Activated CD8-positive, alpha-beta T cell treated with anti-CD3 and anti-CD28 coated beads for 36 hours (primary cell): ENCODE measurements around the gene MALSU1. TPM values are rescaled to one million over a fixed set of nuclear protein-coding genes. Genes with fewer than 3 reads are reported as not detected.

Experiments used
- ATAC-seq: fragments of 200-7000 bp; cut with Tn5 transposase; one replicate; pipeline ENCODE4 v1.10.0; 2021; ENCODE audit warnings: mild to moderate bottlenecking, moderate library complexity
- CTCF ChIA-PET: fragments of 350-600 bp; sonication (Branson Sonifier 250); formaldehyde crosslinking; loops from one replicate; lab custom pipeline; 2021; ENCODE audit warnings: antibody characterized with exemption; lab: Charles Lee
- POLR2A ChIA-PET: fragments of 350-600 bp; sonication (Branson Sonifier 250); formaldehyde crosslinking; loops from one replicate; lab custom pipeline; 2021; ENCODE audit warnings: antibody characterized with exemption; lab: Charles Lee
- DNase-seq: peaks from one replicate; pipeline ENCODE4 v3.0.0-alpha.2; 2020
- H3K27ac Mint-ChIP-seq: one replicate; pipeline ENCODE4 v1.8.0; 2021; ENCODE audit warnings: mild to moderate bottlenecking, mixed read lengths
- H3K27me3 Mint-ChIP-seq: one replicate; pipeline ENCODE4 v1.8.0; 2021; ENCODE audit warnings: mixed read lengths
- H3K36me3 Mint-ChIP-seq: one replicate; pipeline ENCODE4 v1.8.0; 2021; ENCODE audit warnings: low read depth, mixed read lengths
- H3K4me1 Mint-ChIP-seq: one replicate; pipeline ENCODE4 v1.8.0; 2021; ENCODE audit warnings: low read depth, mixed read lengths
- H3K4me3 Mint-ChIP-seq: one replicate; pipeline ENCODE4 v1.8.0; 2021; ENCODE audit warnings: mild to moderate bottlenecking, moderate library complexity, mixed read lengths
- H3K9me3 Mint-ChIP-seq: one replicate; pipeline ENCODE4 v1.8.0; 2021; ENCODE audit warnings: mixed read lengths
- intact Hi-C: fragments of 100-400 bp; cut with micrococcal nuclease; formaldehyde crosslinking; loops from one replicate; pipeline ENCODE4 v1.10.0; 2022
- total RNA-seq, 2 experiments: library from RNA; stranded (reverse); gene quantifications; one replicate each; pipeline ENCODE4 v1.2.3, GENCODE V29; 2021
- TF ChIP-seq, protein P1 (sequence below): fragments of 200-600 bp; IDR thresholded peaks from one replicate; pipeline ENCODE4 v1.8.0; 2022; ENCODE audit warnings: antibody characterized with exemption, mild to moderate bottlenecking

Gene MALSU1
- total RNA-seq, 2 experiments from 2014 or later, result 99.1 to 101 TPM

DNA sequence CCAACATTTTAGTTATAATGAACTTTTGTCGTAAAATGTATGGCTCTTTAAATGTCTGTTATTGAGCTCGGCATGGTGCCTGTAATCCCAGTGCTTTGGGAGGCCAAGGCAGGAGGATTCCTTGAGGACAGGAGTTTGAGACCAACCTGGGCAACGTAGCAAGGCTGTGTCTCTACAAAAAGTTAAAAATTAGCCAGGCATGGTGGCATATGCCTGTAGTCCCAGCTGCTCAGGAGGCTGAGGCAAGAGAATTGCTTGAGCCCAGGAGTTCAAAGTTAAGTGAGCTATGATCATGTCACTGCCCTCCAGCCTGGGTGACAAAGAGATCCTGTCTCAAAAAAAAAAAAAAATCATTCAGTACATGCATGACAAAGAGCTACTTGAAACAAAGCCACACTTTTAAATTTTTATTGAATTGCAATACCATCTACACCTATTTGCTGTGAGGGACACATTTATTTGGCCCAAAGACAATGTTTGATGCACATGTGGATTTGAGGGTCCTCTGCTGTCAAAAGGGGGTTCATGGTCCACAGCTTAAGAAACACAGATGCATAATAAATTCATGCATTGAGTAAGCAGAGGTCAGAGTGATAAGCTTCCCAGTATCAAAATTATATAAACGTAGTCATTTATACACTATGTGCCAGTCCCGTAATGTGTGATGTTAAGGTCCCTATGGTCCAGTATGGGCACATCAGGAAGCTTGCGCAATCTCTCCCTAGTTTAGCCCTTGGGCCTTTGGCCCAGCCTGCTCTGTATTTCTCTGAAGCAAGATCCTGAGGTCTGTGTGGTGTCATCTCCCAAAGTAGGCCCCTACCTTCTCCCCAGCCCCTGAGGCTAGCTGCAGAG lies 4.4 kb upstream of the MALSU1 start:
- H3K27me3 Mint-ChIP-seq, result no peaks in the 10 kb centered on the region
- TF ChIP-seq, protein P1, sequence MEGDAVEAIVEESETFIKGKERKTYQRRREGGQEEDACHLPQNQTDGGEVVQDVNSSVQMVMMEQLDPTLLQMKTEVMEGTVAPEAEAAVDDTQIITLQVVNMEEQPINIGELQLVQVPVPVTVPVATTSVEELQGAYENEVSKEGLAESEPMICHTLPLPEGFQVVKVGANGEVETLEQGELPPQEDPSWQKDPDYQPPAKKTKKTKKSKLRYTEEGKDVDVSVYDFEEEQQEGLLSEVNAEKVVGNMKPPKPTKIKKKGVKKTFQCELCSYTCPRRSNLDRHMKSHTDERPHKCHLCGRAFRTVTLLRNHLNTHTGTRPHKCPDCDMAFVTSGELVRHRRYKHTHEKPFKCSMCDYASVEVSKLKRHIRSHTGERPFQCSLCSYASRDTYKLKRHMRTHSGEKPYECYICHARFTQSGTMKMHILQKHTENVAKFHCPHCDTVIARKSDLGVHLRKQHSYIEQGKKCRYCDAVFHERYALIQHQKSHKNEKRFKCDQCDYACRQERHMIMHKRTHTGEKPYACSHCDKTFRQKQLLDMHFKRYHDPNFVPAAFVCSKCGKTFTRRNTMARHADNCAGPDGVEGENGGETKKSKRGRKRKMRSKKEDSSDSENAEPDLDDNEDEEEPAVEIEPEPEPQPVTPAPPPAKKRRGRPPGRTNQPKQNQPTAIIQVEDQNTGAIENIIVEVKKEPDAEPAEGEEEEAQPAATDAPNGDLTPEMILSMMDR, result no peak
- H3K4me3 Mint-ChIP-seq, result no peak overlapping the region
- no peak for ATAC-seq
- CTCF ChIA-PET, result interaction anchor here (0.9 to 2.1 kb wide), 5 partner anchors 8 to 22 kb away, joined by 3 to 12 read pairs (median 4); no protein-coding TSS in a partner anchor
- no peaks in the 10 kb centered on the region for H3K9me3 Mint-ChIP-seq
- DNase-seq, result no peak
- H3K27ac Mint-ChIP-seq, result no peak overlapping the region
- peaks cover 9% of the 10 kb centered on the region for H3K4me1 Mint-ChIP-seq
- intact Hi-C loops, result no loop called here
- POLR2A ChIA-PET, result interaction anchor here (1.5 kb wide), 1 partner anchor 188 kb away, joined by 3 read pairs; no protein-coding TSS in a partner anchor
- H3K36me3 Mint-ChIP-seq, result peaks cover 1% of the 10 kb centered on the region

- peaks cover 3% of the 10 kb centered on the region for H3K36me3 Mint-ChIP-seq
- intact Hi-C loops, result no loop called here
- ChIA-PET CTCF (interaction anchor here (1.5 to 2.1 kb wide), 2 partner anchors 17 to 23 kb away, joined by 5 to 12 read pairs; no protein-coding TSS in a partner anchor), POLR2A (interaction anchor here (1.5 kb wide), 1 partner anchor 189 kb away, joined by 3 read pairs; no protein-coding TSS in a partner anchor)
- TF ChIP-seq, protein P1, result no peak
- H3K9me3 Mint-ChIP-seq, result no peaks in the 10 kb centered on the region
- no peak overlapping the region for H3K4me3 Mint-ChIP-seq
- no peak for DNase-seq
- no peak overlapping the region for H3K27ac Mint-ChIP-seq
- peaks cover 10% of the 10 kb centered on the region for H3K4me1 Mint-ChIP-seq
- no peak for ATAC-seq
- no peaks in the 10 kb centered on the region for H3K27me3 Mint-ChIP-seq
Measured at GRCh38 chr7:23295401-23295697, 3.8 kb upstream of the MALSU1 start.

GRCh38 chr7:23298141-23298881 lies 828 bp upstream of the MALSU1 start:
- DNase-seq, result no peak
- ChIA-PET CTCF (interaction anchor here (0.9 to 6.1 kb wide), 3 partner anchors 20 to 48 kb away, joined by 3 to 31 read pairs (median 8); no protein-coding TSS in a partner anchor), POLR2A (interaction anchor here (0.6 to 1.7 kb wide), 8 partner anchors 8 to 233 kb away, joined by 3 to 12 read pairs (median 4); no protein-coding TSS in a partner anchor)
- H3K4me3 Mint-ChIP-seq, result peak overlapping the region; percentile 97
- no peak for ATAC-seq
- intact Hi-C loops, result no loop called here
- TF ChIP-seq, protein P1, result no peak
- no peaks in the 10 kb centered on the region for H3K27me3 Mint-ChIP-seq
- peaks cover 31% of the 10 kb centered on the region for H3K4me1 Mint-ChIP-seq
- H3K9me3 Mint-ChIP-seq, result no peaks in the 10 kb centered on the region
- peak overlapping the region; percentile 86 for H3K27ac Mint-ChIP-seq
- peaks cover 18% of the 10 kb centered on the region for H3K36me3 Mint-ChIP-seq

DNA sequence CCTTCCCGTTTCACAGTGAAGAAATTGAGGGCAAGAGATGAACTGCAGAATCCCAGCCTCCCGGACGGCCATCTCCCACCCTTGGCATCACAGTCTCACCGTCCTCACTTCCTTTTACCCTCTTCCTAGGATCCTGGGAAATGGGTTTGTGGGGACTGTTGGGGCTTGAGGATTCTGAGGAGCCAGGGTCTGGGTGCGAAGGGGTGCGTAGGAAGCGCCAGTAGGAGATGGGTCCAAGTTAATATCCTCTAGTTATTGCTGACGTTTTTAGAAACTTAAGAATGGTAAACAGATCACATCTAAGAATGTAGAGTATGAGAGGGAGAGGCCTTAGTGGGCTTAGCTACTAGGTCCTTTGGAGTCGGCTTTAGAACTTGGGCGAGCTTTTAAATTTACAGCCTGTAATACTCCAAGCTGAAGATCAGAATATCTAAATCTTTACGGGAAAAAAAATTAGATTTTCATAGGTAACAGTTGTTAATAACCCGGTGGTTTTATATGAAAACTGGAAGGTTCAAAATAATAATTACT lies 696 bp downstream of the MALSU1 start:
- intact Hi-C loops, result no loop called here
- ChIA-PET POLR2A (interaction anchor here (0.7 to 1.7 kb wide), 6 partner anchors 13 to 231 kb away, joined by 3 to 12 read pairs (median 4); no protein-coding TSS in a partner anchor), CTCF (interaction anchor here (1.2 to 6.1 kb wide), 4 partner anchors 10 to 46 kb away, joined by 3 to 31 read pairs (median 6); no protein-coding TSS in a partner anchor)
- TF ChIP-seq, protein P1, result no peak
- DNase-seq (peak; percentile 5), ATAC-seq (no peak)
- peaks cover 41% of the 10 kb centered on the region for H3K4me1 Mint-ChIP-seq
- no peaks in the 10 kb centered on the region for H3K9me3 Mint-ChIP-seq
- H3K27ac Mint-ChIP-seq, result peak overlapping the region; percentile 86
- H3K36me3 Mint-ChIP-seq, result peaks cover 30% of the 10 kb centered on the region
- H3K4me3 Mint-ChIP-seq, result peak overlapping the region; percentile 97
- no peaks in the 10 kb centered on the region for H3K27me3 Mint-ChIP-seq
